Glutamatergic neuron (in vitro differentiated cells): ENCODE measurements around the gene APH1B. TPM values are rescaled to one million over a fixed set of nuclear protein-coding genes. Genes with fewer than 3 reads are reported as not detected.

Experiments used
- DNase-seq: peaks from one replicate; pipeline ENCODE4 v3.0.0; 2022
- H3K27ac Mint-ChIP-seq: one replicate; pipeline ENCODE4 v1.8.0; 2020; ENCODE audit warnings: mild to moderate bottlenecking, mixed read lengths, inconsistent platforms; ENCODE audit not compliant: unreplicated experiment
- H3K27me3 Mint-ChIP-seq: one replicate; pipeline ENCODE4 v1.8.0; 2020; ENCODE audit warnings: mild to moderate bottlenecking, moderate library complexity, mixed read lengths, inconsistent platforms; ENCODE audit not compliant: unreplicated experiment
- H3K36me3 Mint-ChIP-seq: one replicate; pipeline ENCODE4 v1.8.0; 2020; ENCODE audit warnings: mild to moderate bottlenecking, mixed read lengths, inconsistent platforms; ENCODE audit not compliant: unreplicated experiment
- H3K4me1 Mint-ChIP-seq: one replicate; pipeline ENCODE4 v1.8.0; 2020; ENCODE audit warnings: mild to moderate bottlenecking, low read depth, mixed read lengths, inconsistent platforms; ENCODE audit not compliant: unreplicated experiment
- H3K4me3 Mint-ChIP-seq: one replicate; pipeline ENCODE4 v1.8.0; 2020; ENCODE audit warnings: mild to moderate bottlenecking, mixed read lengths, inconsistent platforms; ENCODE audit not compliant: unreplicated experiment
- H3K9me3 Mint-ChIP-seq: one replicate; pipeline ENCODE4 v1.8.0; 2020; ENCODE audit warnings: mild to moderate bottlenecking, moderate library complexity, mixed read lengths, inconsistent platforms; ENCODE audit not compliant: unreplicated experiment
- long read RNA-seq: library from polyadenylated mRNA; unstranded; transcript quantifications from one replicate; pipeline ENCODE4 v2.0.0, GENCODE V29; 2020; ENCODE audit not compliant: unreplicated experiment
- total RNA-seq: library from RNA; stranded (reverse); fragmentation: NEBNext Ultra II Directional; extraction: Animal tissue kit (Norgen Biotek cat#: 25700); gene quantifications from one replicate; pipeline ENCODE4 v1.2.1, GENCODE V29; 2021; ENCODE audit not compliant: unreplicated experiment
- TF ChIP-seq, protein P1 (sequence below): fragments of 200-600 bp; sonication (generic); IDR thresholded peaks from one replicate; pipeline ENCODE4 v1.5.0; 2021; ENCODE audit not compliant: partially characterized antibody, unreplicated experiment

APH1B gene
- 27.8 TPM for total RNA-seq
- long read RNA-seq, full-length matches to known transcripts: 2 of 6 reads
- long read RNA-seq, partial matches to known transcripts: 0 of 6 reads
- long read RNA-seq, other reads (novel, unspliced or antisense): 4 of 6 reads

GRCh38 chr15:63277038-63277892 lies at the start of gene APH1B:
Gene APH1B (plus strand): TSS chr15:63277605. CDS start chr15:63277624, 19 bp downstream.
- Mint-ChIP-seq H3K9me3 (peaks cover 2% of the 10 kb centered on the region), H3K4me3 (peak within 1 kb of the TSS; percentile 89), H3K4me1 (peaks cover 15% of the 10 kb centered on the region), H3K27ac (peak within 1 kb of the TSS; percentile 79), H3K27me3 (peaks cover 1% of the 10 kb centered on the region), H3K36me3 (peaks cover 6% of the 10 kb centered on the region)
- peak; percentile 77 for DNase-seq
- TF ChIP-seq, protein P1, sequence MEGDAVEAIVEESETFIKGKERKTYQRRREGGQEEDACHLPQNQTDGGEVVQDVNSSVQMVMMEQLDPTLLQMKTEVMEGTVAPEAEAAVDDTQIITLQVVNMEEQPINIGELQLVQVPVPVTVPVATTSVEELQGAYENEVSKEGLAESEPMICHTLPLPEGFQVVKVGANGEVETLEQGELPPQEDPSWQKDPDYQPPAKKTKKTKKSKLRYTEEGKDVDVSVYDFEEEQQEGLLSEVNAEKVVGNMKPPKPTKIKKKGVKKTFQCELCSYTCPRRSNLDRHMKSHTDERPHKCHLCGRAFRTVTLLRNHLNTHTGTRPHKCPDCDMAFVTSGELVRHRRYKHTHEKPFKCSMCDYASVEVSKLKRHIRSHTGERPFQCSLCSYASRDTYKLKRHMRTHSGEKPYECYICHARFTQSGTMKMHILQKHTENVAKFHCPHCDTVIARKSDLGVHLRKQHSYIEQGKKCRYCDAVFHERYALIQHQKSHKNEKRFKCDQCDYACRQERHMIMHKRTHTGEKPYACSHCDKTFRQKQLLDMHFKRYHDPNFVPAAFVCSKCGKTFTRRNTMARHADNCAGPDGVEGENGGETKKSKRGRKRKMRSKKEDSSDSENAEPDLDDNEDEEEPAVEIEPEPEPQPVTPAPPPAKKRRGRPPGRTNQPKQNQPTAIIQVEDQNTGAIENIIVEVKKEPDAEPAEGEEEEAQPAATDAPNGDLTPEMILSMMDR: no peak

- no peaks in the 10 kb centered on the region for H3K27me3 Mint-ChIP-seq
- no peak overlapping the region for H3K4me3 Mint-ChIP-seq
- H3K27ac Mint-ChIP-seq: no peak overlapping the region
- H3K36me3 Mint-ChIP-seq: no peaks in the 10 kb centered on the region
- TF ChIP-seq, protein P1: no peak
- H3K9me3 Mint-ChIP-seq: no peaks in the 10 kb centered on the region
- no peak for DNase-seq
- peaks cover 4% of the 10 kb centered on the region for H3K4me1 Mint-ChIP-seq
These were observed 49.7 kb upstream of the APH1B start for GRCh38 chr15:63227689-63228088.

- peaks cover 9% of the 10 kb centered on the region for H3K4me1 Mint-ChIP-seq
- no peaks in the 10 kb centered on the region for H3K27me3 Mint-ChIP-seq
- H3K4me3 Mint-ChIP-seq: no peak overlapping the region
- no peaks in the 10 kb centered on the region for H3K9me3 Mint-ChIP-seq
- H3K36me3 Mint-ChIP-seq: no peaks in the 10 kb centered on the region
- DNase-seq: no peak
- H3K27ac Mint-ChIP-seq: no peak overlapping the region
- TF ChIP-seq, protein P1: no peak
These were observed 46.2 kb upstream of the APH1B start for GRCh38 chr15:63231206-63231605.

GRCh38 chr15:63231706-63232105 lies 45.7 kb upstream of the APH1B start:
- Mint-ChIP-seq H3K27ac (no peak overlapping the region), H3K27me3 (no peaks in the 10 kb centered on the region), H3K4me1 (peaks cover 9% of the 10 kb centered on the region), H3K9me3 (no peaks in the 10 kb centered on the region), H3K36me3 (peaks cover under 1% of the 10 kb centered on the region), H3K4me3 (no peak overlapping the region)
- no peak for DNase-seq
- TF ChIP-seq, protein P1: no peak

DNA sequence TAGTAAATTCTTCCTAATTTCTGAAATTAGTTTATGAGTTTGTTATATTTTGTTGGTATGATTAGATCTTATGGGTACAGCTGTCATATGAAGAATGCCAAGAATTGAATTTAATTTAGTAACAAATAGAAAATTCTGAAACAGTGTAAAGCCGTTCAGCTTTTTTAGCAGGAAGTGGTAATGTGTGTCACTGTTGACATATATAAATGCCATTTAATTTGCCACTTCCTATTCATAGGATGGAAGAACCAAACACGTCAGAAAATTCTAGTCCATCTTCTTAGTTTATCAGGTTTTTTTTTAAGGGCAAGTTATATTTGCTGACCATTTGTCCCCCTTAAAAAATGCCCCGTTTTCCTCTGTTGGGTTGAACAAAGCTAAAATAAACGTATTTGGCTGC lies 45.0 kb upstream of the APH1B start:
- Mint-ChIP-seq H3K9me3 (no peaks in the 10 kb centered on the region), H3K27ac (no peak overlapping the region), H3K27me3 (no peaks in the 10 kb centered on the region), H3K4me1 (peaks cover 7% of the 10 kb centered on the region), H3K4me3 (no peak overlapping the region), H3K36me3 (peaks cover 5% of the 10 kb centered on the region)
- no peak for DNase-seq
- TF ChIP-seq, protein P1: no peak
